Astrocyte of the cerebellum (primary cell): Measurements from ENCODE around the gene KLC1.

Source experiments
- DNase-seq: peaks from one replicate; pipeline ENCODE4 v3.0.0-alpha.2; 2011; ENCODE audit warnings: low read depth
- H3K4me3 ChIP-seq: 2 replicates; pipeline ENCODE4 v1.5.1; 2011; ENCODE audit warnings: mild to moderate bottlenecking, low read depth, low read length, moderate library complexity
- CTCF ChIP-seq: IDR thresholded peaks from 2 replicates; pipeline ENCODE4 v1.5.1; 2012; ENCODE audit warnings: low read length, low read depth, moderate library complexity, mild to moderate bottlenecking; ENCODE audit errors: missing control alignments
- in situ Hi-C: cut with HindIII; loops from 2 replicates; pipeline ENCODE4 v1.10.0; 2017; ENCODE audit warnings: low sequenced_read_pairs

KLC1 gene

GRCh38 chr14:103740991-103741689, 112.1 kb downstream of the KLC1 start:
- no peak for TF ChIP-seq CTCF
- in situ Hi-C loops = no loop called here
- DNase-seq = no peak
- H3K4me3 ChIP-seq = no peak overlapping the region

GRCh38 chr14:103741876-103742275, 112.9 kb downstream of the KLC1 start:
- in situ Hi-C loops = no loop called here

GRCh38 chr14:103742499-103743255, 113.7 kb downstream of the KLC1 start:
- in situ Hi-C loops = no loop called here
- DNase-seq = no peak
- TF ChIP-seq CTCF = no peak
- no peak overlapping the region for H3K4me3 ChIP-seq

More at GRCh38 chr14:103741876-103742275, 112.9 kb downstream of the KLC1 start:
- H3K4me3 ChIP-seq = no peak overlapping the region
- no peak for TF ChIP-seq CTCF
- no peak for DNase-seq

GRCh38 chr14:103743691-103744090, 114.7 kb downstream of the KLC1 start:
- no peak overlapping the region for H3K4me3 ChIP-seq
- in situ Hi-C loops = no loop called here
- no peak for DNase-seq
- no peak for TF ChIP-seq CTCF

- no peak for DNase-seq
- in situ Hi-C loops = no loop called here
- TF ChIP-seq CTCF = no peak
- H3K4me3 ChIP-seq = no peak overlapping the region
These were observed 115.8 kb downstream of the KLC1 start for GRCh38 chr14:103744621-103745395.

- DNase-seq = no peak
- in situ Hi-C loops = no loop called here
- no peak overlapping the region for H3K4me3 ChIP-seq
These were observed 116.4 kb downstream of the KLC1 start for GRCh38 chr14:103745424-103745823.

More at GRCh38 chr14:103745424-103745823, 116.4 kb downstream of the KLC1 start:
- TF ChIP-seq CTCF = no peak
